ENCODE measurements around the gene CXCR5. TPM values are rescaled to one million over a fixed set of nuclear protein-coding genes. Genes with fewer than 3 reads are reported as not detected.

Gene CXCR5
- total and polyA plus RNA-seq, 2 donors (not counting 1 experiment from before 2014, with no cell fraction given), result not detected

DNA sequence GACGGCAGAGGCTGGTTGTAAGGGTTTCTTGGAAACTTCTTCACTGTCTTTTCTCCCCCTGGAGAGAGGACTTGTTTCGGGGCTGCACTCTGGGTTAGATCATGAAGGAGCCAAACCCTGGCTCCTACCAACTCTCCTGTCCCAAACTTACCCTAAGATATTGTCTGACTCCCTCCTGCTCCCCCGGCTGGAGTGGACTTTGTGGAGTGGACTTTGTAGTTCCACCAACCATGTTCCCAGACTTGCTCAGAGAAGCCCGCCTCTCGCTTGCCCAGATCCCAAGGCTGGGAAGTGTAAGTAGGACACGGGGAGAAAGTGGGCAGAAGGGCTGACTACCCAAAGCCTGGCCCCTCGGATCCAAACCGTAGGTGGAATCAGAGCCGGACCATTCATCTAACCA is 1.2 kb downstream of the CXCR5 start:
- Histone ChIP-seq H3K27ac (ENCODE audit: insufficient read depth, low read length) (no peak overlapping the region), H3K4me2 (ENCODE audit: extremely low read depth, insufficient read depth, low read length) (no peak overlapping the region), H3K9ac (ENCODE audit: insufficient read depth, low read length) (no peak overlapping the region), H4K20me1 (ENCODE audit: control insufficient read depth, extremely low read depth, insufficient read depth, low read length) (no peaks in the 10 kb centered on the region), H3K9me3 (ENCODE audit: control insufficient read depth, insufficient read depth, low read depth, low read length) (no peaks in the 10 kb centered on the region), H3K4me1 (ENCODE audit: control insufficient read depth, extremely low read depth, insufficient read depth, low read length) (peaks cover 9% of the 10 kb centered on the region), H3K36me3 (ENCODE audit: control insufficient read depth, insufficient read depth, low read length) (no peaks in the 10 kb centered on the region), H3K79me2 (ENCODE audit: control insufficient read depth, insufficient read depth, low read length) (no peaks in the 10 kb centered on the region), H2AFZ (ENCODE audit: low read length) (no peak overlapping the region), H3K27me3 (ENCODE audit: control insufficient read depth, insufficient read depth, low read length) (no peaks in the 10 kb centered on the region), H3K4me3 (replicated peaks in 1 of 4; ENCODE audit: control extremely low read depth in 1 of 4, insufficient read depth in 1 of 4, low read depth in 3 of 4, low read length in 4 of 4) (no peak overlapping the region)
- DNase-seq (ENCODE audit: low read depth in 2 of 2), result no peak
- TF ChIP-seq, protein P1, sequence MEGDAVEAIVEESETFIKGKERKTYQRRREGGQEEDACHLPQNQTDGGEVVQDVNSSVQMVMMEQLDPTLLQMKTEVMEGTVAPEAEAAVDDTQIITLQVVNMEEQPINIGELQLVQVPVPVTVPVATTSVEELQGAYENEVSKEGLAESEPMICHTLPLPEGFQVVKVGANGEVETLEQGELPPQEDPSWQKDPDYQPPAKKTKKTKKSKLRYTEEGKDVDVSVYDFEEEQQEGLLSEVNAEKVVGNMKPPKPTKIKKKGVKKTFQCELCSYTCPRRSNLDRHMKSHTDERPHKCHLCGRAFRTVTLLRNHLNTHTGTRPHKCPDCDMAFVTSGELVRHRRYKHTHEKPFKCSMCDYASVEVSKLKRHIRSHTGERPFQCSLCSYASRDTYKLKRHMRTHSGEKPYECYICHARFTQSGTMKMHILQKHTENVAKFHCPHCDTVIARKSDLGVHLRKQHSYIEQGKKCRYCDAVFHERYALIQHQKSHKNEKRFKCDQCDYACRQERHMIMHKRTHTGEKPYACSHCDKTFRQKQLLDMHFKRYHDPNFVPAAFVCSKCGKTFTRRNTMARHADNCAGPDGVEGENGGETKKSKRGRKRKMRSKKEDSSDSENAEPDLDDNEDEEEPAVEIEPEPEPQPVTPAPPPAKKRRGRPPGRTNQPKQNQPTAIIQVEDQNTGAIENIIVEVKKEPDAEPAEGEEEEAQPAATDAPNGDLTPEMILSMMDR (conservative IDR thresholded peaks at IDR 0.05 in 1 of 2, IDR thresholded peaks at IDR 0.05 in 1 of 2; ENCODE audit: low read depth in 1 of 2, low read length in 2 of 2), result no peak
- TF ChIP-seq EZH2 (IDR thresholded peaks at IDR 0.05; ENCODE audit: low read length, missing control alignments), result no peak

DNA sequence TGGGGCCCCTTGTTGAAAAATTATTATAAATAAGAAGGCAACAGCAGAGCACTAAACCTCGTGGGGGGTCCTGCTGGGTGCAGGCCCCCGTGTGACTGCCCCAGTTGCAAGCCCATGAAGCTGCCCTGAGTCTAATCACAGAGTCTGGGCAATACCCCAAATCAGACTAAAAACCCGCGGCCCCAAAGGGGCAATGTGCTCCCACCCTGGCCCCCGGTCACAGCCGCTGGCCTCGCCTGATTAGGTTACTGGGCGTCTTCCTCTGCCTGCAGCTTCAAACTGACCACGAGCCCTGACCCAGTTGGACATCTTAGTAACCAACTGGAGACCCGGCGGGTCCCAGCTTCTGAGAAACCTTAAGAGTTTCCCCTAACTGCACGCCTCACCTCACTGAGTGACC is 1.6 kb downstream of the CXCR5 start:
- Histone ChIP-seq H4K20me1 (ENCODE audit: control insufficient read depth, extremely low read depth, insufficient read depth, low read length) (no peaks in the 10 kb centered on the region), H3K27ac (ENCODE audit: insufficient read depth, low read length) (no peak overlapping the region), H3K27me3 (ENCODE audit: control insufficient read depth, insufficient read depth, low read length) (no peaks in the 10 kb centered on the region), H3K4me1 (ENCODE audit: control insufficient read depth, extremely low read depth, insufficient read depth, low read length) (peaks cover 9% of the 10 kb centered on the region), H3K79me2 (ENCODE audit: control insufficient read depth, insufficient read depth, low read length) (no peaks in the 10 kb centered on the region), H3K4me3 (replicated peaks in 1 of 4; ENCODE audit: control extremely low read depth in 1 of 4, insufficient read depth in 1 of 4, low read depth in 3 of 4, low read length in 4 of 4) (no peak overlapping the region), H3K9me3 (ENCODE audit: control insufficient read depth, insufficient read depth, low read depth, low read length) (no peaks in the 10 kb centered on the region), H3K36me3 (ENCODE audit: control insufficient read depth, insufficient read depth, low read length) (no peaks in the 10 kb centered on the region), H2AFZ (ENCODE audit: low read length) (no peak overlapping the region), H3K9ac (ENCODE audit: insufficient read depth, low read length) (no peak overlapping the region), H3K4me2 (ENCODE audit: extremely low read depth, insufficient read depth, low read length) (no peak overlapping the region)
- no peak for DNase-seq (ENCODE audit: low read depth in 2 of 2)
- no peak for TF ChIP-seq EZH2 (IDR thresholded peaks at IDR 0.05; ENCODE audit: low read length, missing control alignments)
- TF ChIP-seq, protein P1 (conservative IDR thresholded peaks at IDR 0.05 in 1 of 2, IDR thresholded peaks at IDR 0.05 in 1 of 2; ENCODE audit: low read depth in 1 of 2, low read length in 2 of 2), result no peak

DNA sequence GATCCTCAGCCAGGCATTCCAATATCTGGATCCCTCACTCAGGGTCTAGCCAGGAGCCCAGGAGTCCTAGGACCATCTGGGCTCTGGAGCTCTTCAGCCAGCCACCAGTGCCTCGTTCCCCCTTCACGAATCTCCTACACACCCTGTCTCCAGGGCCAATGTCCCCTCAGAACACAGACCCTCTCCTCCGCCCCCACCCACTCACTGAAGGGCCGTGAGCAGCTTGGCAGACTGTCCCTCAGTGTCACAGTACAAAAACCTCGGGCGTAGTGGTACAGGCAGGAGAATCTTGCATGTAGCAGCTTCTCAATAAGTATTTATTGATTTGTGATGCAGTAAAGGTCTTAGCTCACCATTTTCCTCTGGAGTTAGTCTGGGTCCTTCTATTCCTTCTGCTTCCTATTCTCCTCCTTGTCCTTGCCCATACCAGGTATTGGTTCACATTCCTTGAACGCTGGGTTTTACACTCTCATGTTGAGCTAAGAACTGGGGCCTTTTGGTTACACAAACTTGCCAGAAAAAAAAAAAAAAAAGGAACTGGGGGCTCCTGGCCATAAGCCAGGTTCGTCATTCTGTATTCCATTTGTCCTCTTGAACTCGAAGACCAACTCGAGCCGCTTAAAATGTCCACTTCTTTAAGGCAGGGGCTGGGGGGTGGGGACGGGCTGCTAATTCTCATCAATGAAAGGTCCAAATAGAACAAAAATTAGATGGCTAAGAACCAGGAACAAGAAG is 2.3 kb downstream of the CXCR5 start:
- Histone ChIP-seq H3K4me3 (replicated peaks in 1 of 4; ENCODE audit: control extremely low read depth in 1 of 4, insufficient read depth in 1 of 4, low read depth in 3 of 4, low read length in 4 of 4) (no peak overlapping the region), H3K9me3 (ENCODE audit: control insufficient read depth, insufficient read depth, low read depth, low read length) (no peaks in the 10 kb centered on the region), H2AFZ (ENCODE audit: low read length) (no peak overlapping the region), H3K4me1 (ENCODE audit: control insufficient read depth, extremely low read depth, insufficient read depth, low read length) (peaks cover 9% of the 10 kb centered on the region), H3K27me3 (ENCODE audit: control insufficient read depth, insufficient read depth, low read length) (no peaks in the 10 kb centered on the region), H3K36me3 (ENCODE audit: control insufficient read depth, insufficient read depth, low read length) (no peaks in the 10 kb centered on the region), H3K9ac (ENCODE audit: insufficient read depth, low read length) (no peak overlapping the region), H4K20me1 (ENCODE audit: control insufficient read depth, extremely low read depth, insufficient read depth, low read length) (no peaks in the 10 kb centered on the region), H3K27ac (ENCODE audit: insufficient read depth, low read length) (no peak overlapping the region), H3K4me2 (ENCODE audit: extremely low read depth, insufficient read depth, low read length) (no peak overlapping the region), H3K79me2 (ENCODE audit: control insufficient read depth, insufficient read depth, low read length) (no peaks in the 10 kb centered on the region)
- TF ChIP-seq, protein P1 (conservative IDR thresholded peaks at IDR 0.05 in 1 of 2, IDR thresholded peaks at IDR 0.05 in 1 of 2; ENCODE audit: low read depth in 1 of 2, low read length in 2 of 2), result no peak
- TF ChIP-seq EZH2 (IDR thresholded peaks at IDR 0.05; ENCODE audit: low read length, missing control alignments), result no peak
- DNase-seq (ENCODE audit: low read depth in 2 of 2), result no peak
